ENCODE measurements around the gene HMX3.
A peak's percentile ranks its signal among the peaks of the same experiment; 100 is the strongest.

HMX3 gene

DNA sequence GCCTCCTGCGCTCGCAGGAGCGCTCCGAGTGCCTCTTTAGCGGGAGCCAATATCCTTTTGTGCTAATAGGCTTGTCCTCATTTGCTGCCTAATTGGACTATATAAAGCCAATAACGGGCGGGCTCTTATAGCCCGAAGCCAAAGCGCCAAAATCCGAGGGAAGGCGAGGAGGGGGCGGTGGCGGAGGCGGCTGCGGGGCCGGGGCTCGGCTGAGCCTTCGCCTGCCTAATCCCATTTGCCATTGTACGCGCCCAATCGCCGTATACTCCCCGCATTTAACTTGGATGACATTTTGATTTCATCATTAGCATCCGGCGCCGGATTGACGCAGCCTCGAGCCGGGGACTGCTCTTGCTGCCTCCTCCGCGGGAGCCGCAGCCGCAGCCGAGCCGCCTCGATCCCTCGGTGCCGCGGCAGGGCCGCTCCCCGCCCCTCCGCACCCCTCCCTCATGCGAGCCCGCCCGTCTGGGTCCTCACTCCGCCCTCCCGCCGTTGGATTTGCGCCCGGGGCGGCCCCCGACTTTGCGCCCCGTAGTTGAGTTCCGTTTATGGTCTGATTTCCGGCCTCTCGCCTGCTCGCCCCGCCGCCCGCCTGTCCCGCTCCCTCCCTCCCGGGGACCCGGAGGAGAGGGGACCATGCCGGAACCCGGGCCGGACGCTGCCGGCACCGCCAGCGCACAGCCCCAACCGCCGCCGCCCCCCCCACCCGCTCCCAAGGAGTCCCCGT is at the start of gene HMX3:
HMX3 (plus strand) TSS at position 556 of the 727 bp plus-strand sequence; CDS start at position 637, 81 bp downstream.
- DNase-seq (ENCODE audit: low read depth, low spot score): no peak

GRCh38 chr10:123086281-123086680 is 49.5 kb upstream of the HMX3 start:
- no peak for DNase-seq (ENCODE audit: low read depth, low spot score)

DNA sequence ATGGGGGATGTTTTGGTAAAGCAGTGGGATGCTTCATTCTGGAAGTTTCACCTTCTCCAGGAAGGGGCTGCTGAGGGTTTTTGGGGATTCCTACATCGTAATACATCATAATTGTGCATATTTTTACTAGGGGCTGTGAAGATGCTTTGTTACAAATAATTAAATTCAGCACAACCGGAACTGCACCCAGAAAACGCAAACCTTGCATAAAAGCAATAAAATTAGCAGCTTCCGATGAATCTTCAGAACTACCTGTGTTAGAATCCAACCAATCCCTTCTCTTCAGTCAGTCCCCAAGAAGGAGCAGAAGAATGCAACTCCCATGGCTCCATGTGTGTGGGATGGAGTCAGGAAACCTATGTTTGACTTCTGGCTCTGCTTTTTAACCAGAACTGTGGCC is 48.4 kb upstream of the HMX3 start:
- DNase-seq (ENCODE audit: low read depth, low spot score): no peak

DNA sequence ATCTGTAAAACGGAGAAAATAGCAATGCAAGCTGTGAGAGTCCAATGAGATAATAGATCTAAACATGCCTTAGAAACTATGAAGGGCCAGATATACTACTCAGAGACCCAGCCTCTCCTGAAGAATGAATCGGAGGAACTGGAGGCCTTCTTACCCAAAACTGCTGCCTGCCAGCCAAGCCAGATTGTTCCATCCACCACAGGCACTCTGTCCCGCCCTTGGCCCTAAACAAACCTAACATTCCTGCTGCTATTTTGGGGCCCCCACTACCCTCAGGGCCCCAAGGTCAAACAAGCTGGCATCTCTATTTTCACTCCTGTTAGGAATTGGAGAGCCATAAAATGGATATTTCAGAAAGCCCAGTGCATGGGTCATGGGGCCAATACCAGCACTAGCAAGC is 48.0 kb upstream of the HMX3 start:
- no peak for DNase-seq (ENCODE audit: low read depth, low spot score)

DNA sequence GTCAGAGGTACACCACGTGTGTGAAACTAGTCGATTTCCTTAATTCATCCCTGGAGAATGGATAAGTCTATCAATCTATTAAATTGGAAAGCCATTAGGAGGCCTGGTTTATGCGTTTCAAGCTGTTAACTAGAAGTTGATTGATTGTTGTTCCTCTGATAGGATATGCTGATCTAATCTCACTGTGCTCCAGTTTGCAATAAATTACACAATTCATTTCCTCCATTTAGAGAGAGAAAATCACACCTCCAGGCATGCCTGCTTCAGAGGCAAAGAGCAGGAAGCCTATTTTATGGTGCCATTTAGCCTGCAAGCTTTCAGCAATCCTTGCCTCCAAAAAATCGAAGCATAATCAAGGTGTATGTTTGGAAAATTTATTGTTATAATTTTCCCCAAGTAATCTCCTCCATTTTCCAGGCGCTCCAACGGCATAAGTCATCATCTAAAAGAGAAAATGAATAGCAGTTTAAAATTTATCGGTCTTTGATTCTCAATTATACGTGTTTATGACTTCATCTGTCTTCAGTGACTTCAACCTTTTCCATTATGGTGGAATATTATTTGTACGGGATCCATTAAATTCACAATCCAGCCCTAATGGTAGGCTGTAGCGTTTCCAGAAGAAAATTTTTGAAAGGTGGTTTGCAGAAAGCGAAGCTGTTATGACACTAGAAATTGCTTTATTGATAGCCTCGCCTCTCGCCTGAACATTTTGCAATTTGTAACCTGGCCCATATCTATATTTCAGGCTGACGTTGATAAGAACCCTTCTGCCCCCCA is 42.9 kb upstream of the HMX3 start:
- no peak for DNase-seq (ENCODE audit: low read depth, low spot score)

GRCh38 chr10:123093489-123093888 is 42.3 kb upstream of the HMX3 start:
- no peak for DNase-seq (ENCODE audit: low read depth, low spot score)

- no peak for DNase-seq (ENCODE audit: low read depth, low spot score)
Measured at GRCh38 chr10:123096452-123096851, 39.3 kb upstream of the HMX3 start.

- no peak for DNase-seq (ENCODE audit: low read depth, low spot score)
Measured at GRCh38 chr10:123097039-123097438, 38.7 kb upstream of the HMX3 start.

GRCh38 chr10:123100030-123100762 is 35.6 kb upstream of the HMX3 start:
- DNase-seq (ENCODE audit: low read depth, low spot score): no peak

DNA sequence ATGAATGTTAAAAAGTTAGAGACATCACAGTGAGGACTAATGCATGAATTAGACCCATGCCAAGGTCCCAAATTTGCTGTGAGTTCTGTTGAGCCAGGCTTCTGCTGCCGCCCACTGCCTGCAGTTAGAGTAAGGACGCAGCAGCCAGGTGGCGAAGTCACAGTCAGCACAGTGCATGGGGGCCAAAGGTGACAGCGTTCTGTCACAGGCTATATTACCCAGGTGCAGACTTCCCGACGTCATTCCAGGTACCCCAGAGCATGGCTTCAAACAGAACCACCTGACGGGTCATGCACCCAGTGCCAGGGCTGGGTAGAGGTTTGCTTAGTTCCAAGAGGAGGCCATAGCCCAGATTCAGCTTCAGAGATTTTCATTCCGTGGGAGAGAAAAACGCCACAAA is 33.9 kb upstream of the HMX3 start:
- no peak for DNase-seq (ENCODE audit: low read depth, low spot score)

DNA sequence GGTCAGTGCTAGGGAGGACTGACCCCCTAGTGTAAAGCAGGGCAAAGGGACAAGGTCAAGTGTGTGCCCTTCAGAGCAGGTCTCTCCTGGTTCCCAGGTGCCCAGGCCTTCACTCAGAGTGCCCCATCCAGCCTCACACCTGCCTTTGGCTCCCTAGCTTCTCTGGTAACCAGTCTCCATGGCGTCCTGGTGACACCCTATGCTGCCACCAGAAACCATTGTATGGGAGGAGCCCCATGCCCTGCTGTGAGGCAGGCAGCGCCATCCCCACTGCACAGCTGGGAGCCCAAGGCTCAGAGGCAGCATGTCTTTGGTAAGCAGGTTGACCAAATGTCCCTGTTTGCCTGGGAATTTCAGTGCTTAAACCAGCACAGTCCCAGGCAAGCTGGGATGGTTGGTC is 33.1 kb upstream of the HMX3 start:
- no peak for DNase-seq (ENCODE audit: low read depth, low spot score)

DNA sequence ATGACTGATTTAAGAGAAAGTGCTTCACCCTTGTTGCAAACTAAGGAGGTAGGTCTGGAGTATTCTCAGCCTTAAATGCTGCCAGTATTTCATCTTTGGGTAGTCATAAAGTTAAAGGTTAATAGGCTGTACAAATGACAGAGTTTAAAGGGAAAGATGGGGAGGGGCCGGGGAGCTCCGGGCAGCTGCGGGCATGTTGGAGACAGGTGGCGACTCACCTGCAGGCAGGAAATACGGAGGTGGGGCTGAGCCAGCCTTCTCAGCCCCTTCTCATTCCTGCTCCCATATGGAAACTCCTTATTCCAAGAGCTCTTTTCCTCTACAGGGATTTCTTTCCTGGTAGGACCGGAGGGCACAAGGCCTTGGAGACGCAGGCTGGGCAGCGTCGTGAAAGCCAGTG is 31.8 kb upstream of the HMX3 start:
- DNase-seq (ENCODE audit: low read depth, low spot score): no peak

DNA sequence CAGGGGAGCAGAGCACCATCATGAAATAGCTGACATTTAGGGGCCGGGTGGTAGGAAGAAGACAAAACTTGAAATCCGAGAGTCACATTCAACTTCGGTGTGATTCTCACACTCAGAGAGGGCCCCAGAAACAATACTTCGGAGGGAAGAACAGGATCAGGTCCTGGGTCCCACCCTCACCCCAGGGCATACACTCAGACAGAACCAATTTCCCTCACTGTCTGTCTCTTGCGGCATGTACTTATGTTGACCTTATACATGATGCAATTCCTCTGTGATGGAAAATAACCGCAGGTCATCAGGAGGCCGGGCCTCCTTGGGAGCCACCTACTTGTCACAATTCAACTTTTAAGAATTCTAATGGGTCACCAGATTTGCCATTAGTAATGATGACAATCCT is 26.3 kb upstream of the HMX3 start:
- no peak for DNase-seq (ENCODE audit: low read depth, low spot score)

GRCh38 chr10:123117644-123118417 is 17.9 kb upstream of the HMX3 start:
- no peak for DNase-seq (ENCODE audit: low read depth, low spot score)

DNA sequence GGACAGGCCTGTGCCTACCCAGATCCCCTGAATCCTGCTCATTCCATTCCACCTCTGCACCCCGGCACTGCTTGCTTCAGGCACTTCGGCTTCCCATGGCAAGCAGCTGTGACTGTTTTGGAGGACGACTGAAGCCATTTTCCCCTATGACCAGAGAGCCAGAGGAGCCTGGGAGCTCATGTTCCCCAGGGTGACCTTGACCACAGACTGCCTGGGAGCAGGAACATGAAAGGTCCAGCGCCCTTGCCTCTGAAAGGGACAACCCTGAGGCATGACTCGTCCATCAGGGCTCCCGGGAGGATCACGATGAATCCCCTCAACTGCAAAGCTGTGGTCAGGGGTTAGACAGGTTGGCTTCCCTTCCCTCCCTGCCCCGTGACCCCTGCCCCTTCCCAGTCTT is 16.7 kb upstream of the HMX3 start:
- no peak for DNase-seq (ENCODE audit: low read depth, low spot score)

GRCh38 chr10:123126246-123126645 is 9.5 kb upstream of the HMX3 start:
- DNase-seq (ENCODE audit: low read depth, low spot score): no peak

DNA sequence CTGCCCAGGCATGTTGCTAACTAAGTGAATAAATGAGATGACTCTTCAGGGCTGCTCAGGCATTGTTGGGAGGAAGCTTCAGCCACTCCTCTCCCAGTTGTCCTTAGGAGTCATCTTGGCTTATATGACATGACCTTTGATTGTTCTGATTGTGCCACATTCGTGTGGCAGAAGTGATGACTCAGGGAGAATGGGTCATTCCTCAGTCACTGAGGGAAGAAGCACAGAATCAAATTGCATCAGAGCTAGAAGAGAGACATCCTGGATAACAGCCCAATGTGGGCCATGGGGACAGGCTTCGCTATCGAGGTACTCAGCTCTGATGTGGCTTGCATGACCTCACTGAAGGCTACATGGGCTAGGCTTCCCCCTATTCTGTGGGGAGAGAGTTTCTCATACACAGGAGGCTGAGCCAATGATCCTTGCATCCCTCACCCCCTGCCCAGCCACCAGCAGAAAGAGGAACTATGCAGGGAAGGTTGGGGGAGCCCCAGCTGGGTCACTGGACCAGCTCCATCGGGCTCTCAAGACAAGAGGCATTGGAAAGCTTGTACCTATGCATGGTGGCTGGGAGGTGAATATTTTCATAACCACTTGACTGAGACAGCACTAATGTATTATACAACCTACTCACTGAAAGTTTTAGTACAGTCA is 6.0 kb upstream of the HMX3 start:
- DNase-seq (ENCODE audit: low read depth, low spot score): no peak

GRCh38 chr10:123132576-123133477 is 2.9 kb upstream of the HMX3 start:
- peak; percentile 77 for DNase-seq (ENCODE audit: low read depth, low spot score)

DNA sequence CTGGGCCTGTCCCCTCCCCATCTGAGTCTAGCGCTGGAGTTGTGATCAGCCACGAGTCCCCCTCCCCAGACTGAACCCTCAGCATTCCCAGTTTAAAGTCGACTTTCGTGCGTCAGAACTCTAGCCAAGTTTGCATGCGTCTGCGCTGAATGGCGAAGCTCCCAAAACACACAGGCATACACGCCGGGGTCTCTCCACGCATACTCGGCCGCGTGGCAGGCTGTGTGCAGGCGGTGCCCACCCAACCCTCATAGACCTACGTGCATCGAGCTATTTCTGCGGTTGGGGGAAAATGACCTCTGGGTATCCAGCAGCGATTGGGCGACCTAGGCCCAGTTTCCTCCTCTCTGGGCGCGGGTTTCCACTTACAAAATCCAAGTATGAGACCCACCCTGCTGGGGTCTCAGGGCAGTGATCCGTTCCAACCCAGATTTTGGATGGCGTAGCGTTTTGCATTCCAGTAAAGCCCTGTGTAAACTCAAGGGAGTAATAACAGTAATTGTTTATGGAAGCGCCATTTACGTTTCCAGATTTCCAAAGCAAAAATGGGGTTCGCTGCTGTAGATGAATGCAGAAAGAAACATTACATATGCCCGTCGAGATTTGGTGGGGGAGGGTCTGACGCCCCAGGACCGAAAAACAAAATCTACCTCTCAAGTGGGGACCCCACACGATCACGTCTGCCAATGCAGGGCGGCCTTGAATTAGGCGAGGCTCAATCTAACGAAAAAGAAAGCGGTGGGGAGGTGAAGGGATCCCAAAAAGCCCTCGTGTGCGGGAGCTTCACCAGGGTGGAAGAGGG is 2.0 kb upstream of the HMX3 start:
- DNase-seq (ENCODE audit: low read depth, low spot score): no peak
